K562 (cell line): ENCODE measurements around the gene EMC10. TPM values are rescaled to one million over a fixed set of nuclear protein-coding genes. Genes with fewer than 3 reads are reported as not detected.

ENCODE experiments used
- ATAC-seq: fragments of 200-7000 bp; cut with Tn5 transposase; 3 replicates; pipeline ENCODE4 v1.9.1; 2020; ENCODE audit warnings: moderate library complexity
- BruUV-seq: library from RNA; stranded (reverse); fragments of 400-500 nt; replicated peaks from 2 replicates; lab custom pipeline; 2021; lab: Mats Ljungman, UMichigan
- CTCF ChIA-PET: fragments of 300-600 bp; formaldehyde crosslinking; extraction: SDS; loops from one replicate; lab custom pipeline; 2021; ENCODE audit warnings: low intra/inter-chr PET ratio; lab: Yijun Ruan, JAX
- POLR2A ChIA-PET: fragments of 300-600, 350-650 bp; sonication (Branson Sonifier 250); formaldehyde crosslinking; extraction: SDS; loops from one replicate; lab custom pipeline; 2021; ENCODE audit warnings: antibody characterized with exemption, inconsistent platforms; lab: Yijun Ruan, JAX
- DNase-seq, 4 experiments: peaks; one replicate each; pipeline versions ENCODE4 v3.0.0 to v3.0.0-alpha.2; 2011 to 2018; ENCODE audit warnings: low spot score in 3 of 4, mixed read lengths in 3 of 4; ENCODE audit errors: extremely low read depth in 1 of 4
- FAIRE-seq: peaks from 2 replicates; lab custom pipeline; 2011; peaks lifted over from hg19 to GRCh38; lab: Jason Lieb, UNC
- H2AFZ ChIP-seq: 2 replicates; pipeline ENCODE4 v1.6.0; 2011; ENCODE audit warnings: low read depth, low read length, control low read depth, inconsistent platforms
- H3K27ac ChIP-seq: fragments of 200-600 bp; 3 replicates; pipeline ENCODE4 v1.8.0; 2011; ENCODE audit warnings: low read depth, mild to moderate bottlenecking, control low read depth, inconsistent platforms, low read length, moderate library complexity, mixed read lengths; ENCODE audit errors: extremely low read depth
- H3K27me3 ChIP-seq, 2 experiments: fragments of 300-600 bp in 1 of 2; 2 replicates in 1 of 2; 3 replicates in 1 of 2; pipeline versions ENCODE4 v1.6.0 to v1.8.0; 2011; ENCODE audit warnings: inconsistent platforms in 2 of 2, low read length in 2 of 2, mild to moderate bottlenecking in 1 of 2, mixed read lengths in 1 of 2, moderate library complexity in 1 of 2; ENCODE audit not compliant: control insufficient read depth in 2 of 2, insufficient read depth in 2 of 2
- H3K36me3 ChIP-seq: fragments of 300-600 bp; 3 replicates; pipeline ENCODE4 v1.8.0; 2011; ENCODE audit warnings: mild to moderate bottlenecking, low read length, inconsistent platforms; ENCODE audit not compliant: control insufficient read depth, insufficient read depth
- H3K4me1 ChIP-seq, 2 experiments: fragments of 200-600 bp in 1 of 2; replicated peaks in 1 of 2; 2 replicates in 1 of 2; 3 replicates in 1 of 2; pipeline versions ENCODE4 v1.5.1 to v1.8.0; 2011; ENCODE audit warnings: inconsistent platforms in 2 of 2, low read length in 2 of 2, mild to moderate bottlenecking in 1 of 2, mixed read lengths in 1 of 2, moderate library complexity in 1 of 2; ENCODE audit not compliant: control insufficient read depth in 2 of 2, insufficient read depth in 2 of 2
- H3K4me2 ChIP-seq: 2 replicates; pipeline ENCODE4 v1.6.1; 2011; ENCODE audit warnings: low read length, control low read depth, inconsistent platforms, mixed read lengths; ENCODE audit not compliant: insufficient read depth
- H3K4me3 ChIP-seq: fragments of 200-600 bp; sonication (generic), shearing (Covaris generic); 2 replicates; pipeline ENCODE4 v1.5.1; 2016; ENCODE audit warnings: control low read depth, inconsistent platforms
- H3K79me2 ChIP-seq: fragments of 200-600 bp; 3 replicates; pipeline ENCODE4 v1.8.0; 2011; ENCODE audit warnings: low read length, inconsistent platforms; ENCODE audit not compliant: control insufficient read depth, insufficient read depth
- H3K9ac ChIP-seq, 2 experiments: 2 replicates each; pipeline versions ENCODE4 v1.6.0 to v1.6.1; 2011; ENCODE audit warnings: low read depth in 2 of 2, low read length in 2 of 2, control low read depth in 1 of 2, inconsistent platforms in 1 of 2, mild to moderate bottlenecking in 1 of 2, mixed read lengths in 1 of 2; ENCODE audit not compliant: insufficient read depth in 1 of 2
- H3K9me1 ChIP-seq: one replicate; pipeline ENCODE4 v1.6.0; 2011; ENCODE audit warnings: inconsistent platforms, mild to moderate bottlenecking, low read length, moderate library complexity; ENCODE audit not compliant: control insufficient read depth, insufficient read depth
- H3K9me3 ChIP-seq: replicated peaks from 2 replicates; pipeline ENCODE4 v1.5.1; 2011; ENCODE audit warnings: low read depth, low read length, inconsistent platforms; ENCODE audit not compliant: control insufficient read depth, insufficient read depth
- H4K20me1 ChIP-seq: replicated peaks from 2 replicates; pipeline ENCODE4 v1.6.1; 2011; ENCODE audit warnings: low read length, inconsistent platforms, mixed read lengths; ENCODE audit not compliant: control insufficient read depth, insufficient read depth
- ARID4B ChIP-seq: sonication (generic); formaldehyde crosslinking; IDR thresholded peaks from 2 replicates; pipeline ENCODE4 v1.8.0; 2022; ENCODE audit warnings: mild to moderate bottlenecking, missing genetic modification reagents
- EGR1 ChIP-seq: fragments of 450-650 bp; conservative IDR thresholded peaks from 2 replicates; pipeline ENCODE4 v1.6.1; 2017; ENCODE audit warnings: mild to moderate bottlenecking
- ELF2 ChIP-seq: fragments of 250-450 bp; sonication (Bioruptor Pico); IDR thresholded peaks from 2 replicates; pipeline ENCODE4 v1.5.0; 2021; ENCODE audit warnings: mild to moderate bottlenecking
- NUFIP1 ChIP-seq: fragments of 450-650 bp; IDR thresholded peaks from 2 replicates; pipeline ENCODE4 v1.6.1; 2018; ENCODE audit not compliant: partially characterized antibody
- PHTF2 ChIP-seq: fragments of 250-450 bp; sonication (Bioruptor Pico); IDR thresholded peaks from 2 replicates; pipeline ENCODE4 v1.5.0; 2021; ENCODE audit warnings: mild to moderate bottlenecking
- SMAD3 ChIP-seq: fragments of 450-650 bp; formaldehyde crosslinking; conservative IDR thresholded peaks from 2 replicates; pipeline ENCODE4 v1.4.0; 2020; ENCODE audit warnings: mild to moderate bottlenecking
- TRIM24 ChIP-seq, 2 experiments: fragments of 450-650 bp; IDR thresholded peaks; 2 replicates each; pipeline ENCODE4 v1.6.1; 2016
- U2AF1 ChIP-seq: fragments of 200-400 bp; formaldehyde crosslinking; optimal IDR thresholded peaks from 2 replicates; pipeline ENCODE3; 2017; ENCODE audit warnings: mild to moderate bottlenecking, low read depth, low read length, moderate library complexity
- ZNF175 ChIP-seq: fragments of 200-800 bp; sonication (Bioruptor generic); IDR thresholded peaks from 2 replicates; pipeline ENCODE4 v1.6.1; 2016; ENCODE audit warnings: low read depth, mild to moderate bottlenecking, missing genetic modification characterization, missing compliant biosample characterization
- ZNF830 ChIP-seq: fragments of 250-450 bp; sonication (Bioruptor Pico); IDR thresholded peaks from 2 replicates; pipeline ENCODE4 v1.5.0; 2021; ENCODE audit warnings: mild to moderate bottlenecking
- WGBS: fragments of 100-300 bp; shearing (Covaris generic); methylation state at CpG from one replicate; pipeline ENCODE4 v1.1.6; 2016; ENCODE audit warnings: low coverage, mixed read lengths; ENCODE audit not compliant: insufficient coverage; ENCODE audit errors: missing lambda C conversion rate; 5-methylcytosine and 5-hydroxymethylcytosine counted together
- in situ Hi-C: fragments of 300-500 bp; cut with MboI; formaldehyde crosslinking; loops from 4 replicates; pipeline ENCODE4 v1.15.0; 2018; ENCODE audit warnings: inconsistent platforms, mixed read lengths
- intact Hi-C: fragments of 100-400 bp; cut with micrococcal nuclease; formaldehyde crosslinking; loops from 2 replicates; pipeline ENCODE4 v1.14.2; 2022
- polyA plus RNA-seq, 8 experiments: library from polyadenylated mRNA; depleted of rRNA in 4 of 8; stranded (reverse) in 5 of 8; unstranded in 3 of 8; fragments of >200 nt; fragmentation: Nextera tagmentation in 2 of 8; fragmentation: Illumina TruSeq in 1 of 8; extraction: Ambion mirVana in 2 of 8; extraction: Trizol in 1 of 8; gene quantifications; 2 replicates each; pipeline versions ENCODE4 v1.2.1 to v1.2.3, GENCODE V29; 2011 to 2014; ENCODE audit warnings: inconsistent platforms in 1 of 8, missing spikeins in 1 of 8
- total RNA-seq, 7 experiments: library from RNA; depleted of rRNA in 6 of 7; stranded (reverse); fragments of >200 nt in 6 of 7; fragmentation: Illumina TruSeq in 2 of 7; extraction: Trizol in 2 of 7; gene quantifications; 2 replicates each; pipeline versions ENCODE4 v1.2.1 to v1.2.3, GENCODE V29; 2011 to 2021; ENCODE audit warnings: low replicate concordance in 1 of 7
- TF ChIP-seq, protein P1 (sequence below): IDR thresholded peaks from 2 replicates; pipeline ENCODE4 v1.6.1; 2011; ENCODE audit warnings: borderline replicate concordance, low read depth, mild to moderate bottlenecking, moderate library complexity, low read length; ENCODE audit not compliant: insufficient read depth, poor library complexity, severe bottlenecking
- TF ChIP-seq, protein P2 (sequence below): fragments of 150-350 bp; IDR thresholded peaks from 2 replicates; pipeline ENCODE4 v1.6.1; 2014; ENCODE audit warnings: low read depth, mild to moderate bottlenecking, low read length, borderline replicate concordance

EMC10 gene
- total and polyA plus RNA-seq, 9 of the 15 experiments (the other 6 are each of a cell fraction or from before 2014, with no cell fraction given), result 1.4 to 46.0 (median 13.1) TPM

- no peak for ATAC-seq
- no peak overlapping the region for H3K27ac ChIP-seq
- peaks cover 12 to 42% of the 10 kb centered on the region in 2 experiments; a peak in 4 of 5 replicates for H3K4me1 ChIP-seq
- H3K79me2 ChIP-seq, result no peaks in the 10 kb centered on the region
- ChIA-PET POLR2A (interaction anchor here (1.3 kb wide), 1 partner anchor 93 kb away, joined by 3 read pairs; no protein-coding TSS in a partner anchor), CTCF (interaction anchor here (0.9 kb wide), 1 partner anchor 15 kb away, joined by 5 read pairs; no protein-coding TSS in a partner anchor)
- BruUV-seq, result no TSS peak
- no peak overlapping the region for H3K4me2 ChIP-seq
- H3K9ac ChIP-seq, result peak overlapping the region in 1 of 2 experiments; percentile 39; a peak in 1 of 4 replicates
- no peaks in the 10 kb centered on the region for H3K36me3 ChIP-seq
- H3K9me1 ChIP-seq, result no peaks in the 10 kb centered on the region
- H4K20me1 ChIP-seq, result no peaks in the 10 kb centered on the region
- TF ChIP-seq ZNF830, result no peak
- no peak for TF ChIP-seq ARID4B
- no peak for TF ChIP-seq PHTF2 (CRISPR knock-in tag)
- no peak for TF ChIP-seq ZNF175
- TF ChIP-seq, protein P1, sequence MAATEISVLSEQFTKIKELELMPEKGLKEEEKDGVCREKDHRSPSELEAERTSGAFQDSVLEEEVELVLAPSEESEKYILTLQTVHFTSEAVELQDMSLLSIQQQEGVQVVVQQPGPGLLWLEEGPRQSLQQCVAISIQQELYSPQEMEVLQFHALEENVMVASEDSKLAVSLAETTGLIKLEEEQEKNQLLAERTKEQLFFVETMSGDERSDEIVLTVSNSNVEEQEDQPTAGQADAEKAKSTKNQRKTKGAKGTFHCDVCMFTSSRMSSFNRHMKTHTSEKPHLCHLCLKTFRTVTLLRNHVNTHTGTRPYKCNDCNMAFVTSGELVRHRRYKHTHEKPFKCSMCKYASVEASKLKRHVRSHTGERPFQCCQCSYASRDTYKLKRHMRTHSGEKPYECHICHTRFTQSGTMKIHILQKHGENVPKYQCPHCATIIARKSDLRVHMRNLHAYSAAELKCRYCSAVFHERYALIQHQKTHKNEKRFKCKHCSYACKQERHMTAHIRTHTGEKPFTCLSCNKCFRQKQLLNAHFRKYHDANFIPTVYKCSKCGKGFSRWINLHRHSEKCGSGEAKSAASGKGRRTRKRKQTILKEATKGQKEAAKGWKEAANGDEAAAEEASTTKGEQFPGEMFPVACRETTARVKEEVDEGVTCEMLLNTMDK, result no peak
- no peak for TF ChIP-seq NUFIP1
- TF ChIP-seq SMAD3 (CRISPR knock-in tag), result no peak
- TF ChIP-seq ELF2 (CRISPR knock-in tag), result no peak
- TF ChIP-seq U2AF1, result no peak
- TF ChIP-seq TRIM24 (IDR thresholded peaks at IDR 0.05), result no peak
- TF ChIP-seq EGR1, result no peak
- TF ChIP-seq, protein P2, sequence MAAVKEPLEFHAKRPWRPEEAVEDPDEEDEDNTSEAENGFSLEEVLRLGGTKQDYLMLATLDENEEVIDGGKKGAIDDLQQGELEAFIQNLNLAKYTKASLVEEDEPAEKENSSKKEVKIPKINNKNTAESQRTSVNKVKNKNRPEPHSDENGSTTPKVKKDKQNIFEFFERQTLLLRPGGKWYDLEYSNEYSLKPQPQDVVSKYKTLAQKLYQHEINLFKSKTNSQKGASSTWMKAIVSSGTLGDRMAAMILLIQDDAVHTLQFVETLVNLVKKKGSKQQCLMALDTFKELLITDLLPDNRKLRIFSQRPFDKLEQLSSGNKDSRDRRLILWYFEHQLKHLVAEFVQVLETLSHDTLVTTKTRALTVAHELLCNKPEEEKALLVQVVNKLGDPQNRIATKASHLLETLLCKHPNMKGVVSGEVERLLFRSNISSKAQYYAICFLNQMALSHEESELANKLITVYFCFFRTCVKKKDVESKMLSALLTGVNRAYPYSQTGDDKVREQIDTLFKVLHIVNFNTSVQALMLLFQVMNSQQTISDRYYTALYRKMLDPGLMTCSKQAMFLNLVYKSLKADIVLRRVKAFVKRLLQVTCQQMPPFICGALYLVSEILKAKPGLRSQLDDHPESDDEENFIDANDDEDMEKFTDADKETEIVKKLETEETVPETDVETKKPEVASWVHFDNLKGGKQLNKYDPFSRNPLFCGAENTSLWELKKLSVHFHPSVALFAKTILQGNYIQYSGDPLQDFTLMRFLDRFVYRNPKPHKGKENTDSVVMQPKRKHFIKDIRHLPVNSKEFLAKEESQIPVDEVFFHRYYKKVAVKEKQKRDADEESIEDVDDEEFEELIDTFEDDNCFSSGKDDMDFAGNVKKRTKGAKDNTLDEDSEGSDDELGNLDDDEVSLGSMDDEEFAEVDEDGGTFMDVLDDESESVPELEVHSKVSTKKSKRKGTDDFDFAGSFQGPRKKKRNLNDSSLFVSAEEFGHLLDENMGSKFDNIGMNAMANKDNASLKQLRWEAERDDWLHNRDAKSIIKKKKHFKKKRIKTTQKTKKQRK, result no peak
- WGBS, result 32% methylated on average over 18 of the region's 19 CpGs
- H3K9me3 ChIP-seq, result no peaks in the 10 kb centered on the region
- in situ Hi-C loops, result loop anchor here (5.0 kb wide), 1 partner anchor 97 kb away; the partner anchor contains the start of gene NAPSA
- intact Hi-C loops, result no loop called here
- H3K27me3 ChIP-seq, result peaks cover 0 to 12% of the 10 kb centered on the region in 2 experiments; a peak in 2 of 5 replicates
- no peak overlapping the region for H3K4me3 ChIP-seq
- DNase-seq, result no peak
- H2AFZ ChIP-seq, result no peak overlapping the region
- no peak for FAIRE-seq
Observed at GRCh38 chr19:50464348-50464747, 12.0 kb upstream of the EMC10 start.
